EH (cell line): ENCODE measurements around the gene C19orf38.
"Not testable (repeated sequence)": the region's sequence is repeated elsewhere in the genome, so short reads cannot be mapped to it uniquely, and the experiment has no call there.

ENCODE experiments used
- DNase-seq: peaks from one replicate; pipeline ENCODE4 v3.0.0-alpha.2; 2015; ENCODE audit warnings: low read depth

The C19orf38 gene

GRCh38 chr19:10823690-10824089 is 24.5 kb upstream of the C19orf38 start:
- no peak for DNase-seq

GRCh38 chr19:10826231-10826630 is 22.0 kb upstream of the C19orf38 start:
- no peak for DNase-seq

- DNase-seq: no peak
Measured at GRCh38 chr19:10826846-10827245, 21.4 kb upstream of the C19orf38 start.

GRCh38 chr19:10828981-10829821 is 19.0 kb upstream of the C19orf38 start:
- DNase-seq: no peak

- no peak for DNase-seq
Measured at GRCh38 chr19:10829967-10830366, 18.2 kb upstream of the C19orf38 start.

- no peak for DNase-seq
Measured at GRCh38 chr19:10830370-10830769, 17.8 kb upstream of the C19orf38 start.

GRCh38 chr19:10830931-10831779 is 17.1 kb upstream of the C19orf38 start:
- DNase-seq: no peak

- DNase-seq: no peak
Measured at GRCh38 chr19:10831987-10832938, 16.0 kb upstream of the C19orf38 start.

GRCh38 chr19:10832939-10833296 is 15.3 kb upstream of the C19orf38 start:
- no peak for DNase-seq

- DNase-seq: no peak
Measured at GRCh38 chr19:10835089-10835753, 13.0 kb upstream of the C19orf38 start.

- DNase-seq: peak; percentile 100
Measured at GRCh38 chr19:10835754-10836478, 12.3 kb upstream of the C19orf38 start, which contains the start of gene TMED1. Gene TMED1, minus strand, starts transcription at chr19:10836212. Its CDS starts 21 bp downstream, at chr19:10836191.

GRCh38 chr19:10836479-10837330 is 11.5 kb upstream of the C19orf38 start:
- no peak for DNase-seq

- not testable (repeated sequence) for DNase-seq
Measured at GRCh38 chr19:10837649-10838048, 10.6 kb upstream of the C19orf38 start.

- no peak for DNase-seq
Measured at GRCh38 chr19:10838377-10838776, 9.8 kb upstream of the C19orf38 start.

- DNase-seq: no peak
Measured at GRCh38 chr19:10839114-10840050, 8.8 kb upstream of the C19orf38 start.

GRCh38 chr19:10842788-10843187 is 5.4 kb upstream of the C19orf38 start:
- no peak for DNase-seq

- DNase-seq: no peak
Measured at GRCh38 chr19:10846500-10847202, 1.6 kb upstream of the C19orf38 start.

GRCh38 chr19:10850631-10851030 is 2.4 kb downstream of the C19orf38 start:
- no peak for DNase-seq
